Spinal cord (tissue), 10 donors: Measurements from ENCODE around the gene HM13. TPM values are rescaled to one million over a fixed set of nuclear protein-coding genes. Genes with fewer than 3 reads are reported as not detected.

Experiments
- DNase-seq, 6 donors: peaks; one replicate each; pipeline versions ENCODE4 v3.0.0 to v3.0.0-alpha.2; 2013 to 2015; ENCODE audit warnings: low spot score in 6 of 6, low read depth in 4 of 6
- H3K27ac ChIP-seq: one replicate; pipeline ENCODE4 v1.5.1; 2013; ENCODE audit warnings: low read depth, low read length, control low read depth
- H3K27me3 ChIP-seq: one replicate; pipeline ENCODE4 v1.6.1; 2013; ENCODE audit warnings: low read length; ENCODE audit not compliant: control insufficient read depth, insufficient read depth
- H3K36me3 ChIP-seq: one replicate; pipeline ENCODE4 v1.6.1; 2013; ENCODE audit warnings: low read length; ENCODE audit not compliant: control insufficient read depth, insufficient read depth
- H3K4me1 ChIP-seq: one replicate; pipeline ENCODE4 v1.6.1; 2013; ENCODE audit warnings: low read length; ENCODE audit not compliant: control insufficient read depth, insufficient read depth
- H3K4me3 ChIP-seq: one replicate; pipeline ENCODE4 v1.5.1; 2013; ENCODE audit warnings: low read depth, low read length, control low read depth
- H3K9me3 ChIP-seq: one replicate; pipeline ENCODE4 v1.6.1; 2013; ENCODE audit warnings: low read length; ENCODE audit not compliant: control insufficient read depth, insufficient read depth
- WGBS: methylation state at CpG from one replicate; pipeline ENCODE4 v1.1.5; 2013; ENCODE audit warnings: missing lambda C conversion rate; ENCODE audit not compliant: insufficient coverage; 5-methylcytosine and 5-hydroxymethylcytosine counted together
- polyA plus RNA-seq, 2 donors: library from polyadenylated mRNA; unstranded; fragments of 120-200 nt; gene quantifications; one replicate each; pipeline ENCODE4 v1.2.1, GENCODE V29; 2013; ENCODE audit not compliant: insufficient read length in 2 of 2
- total RNA-seq, 2 donors: library from RNA; depleted of rRNA in 1 of 2; stranded (reverse); fragments of 120-200 nt in 1 of 2; fragments of >200 nt in 1 of 2; gene quantifications; one replicate each; pipeline versions ENCODE4 v1.2.3 to v1.2.4, GENCODE V29; 2013 to 2014
- donor health status: healthy.

Gene HM13
- total and polyA plus RNA-seq, 4 donors, result 40.5 to 137 (median 85.0) TPM

DNA sequence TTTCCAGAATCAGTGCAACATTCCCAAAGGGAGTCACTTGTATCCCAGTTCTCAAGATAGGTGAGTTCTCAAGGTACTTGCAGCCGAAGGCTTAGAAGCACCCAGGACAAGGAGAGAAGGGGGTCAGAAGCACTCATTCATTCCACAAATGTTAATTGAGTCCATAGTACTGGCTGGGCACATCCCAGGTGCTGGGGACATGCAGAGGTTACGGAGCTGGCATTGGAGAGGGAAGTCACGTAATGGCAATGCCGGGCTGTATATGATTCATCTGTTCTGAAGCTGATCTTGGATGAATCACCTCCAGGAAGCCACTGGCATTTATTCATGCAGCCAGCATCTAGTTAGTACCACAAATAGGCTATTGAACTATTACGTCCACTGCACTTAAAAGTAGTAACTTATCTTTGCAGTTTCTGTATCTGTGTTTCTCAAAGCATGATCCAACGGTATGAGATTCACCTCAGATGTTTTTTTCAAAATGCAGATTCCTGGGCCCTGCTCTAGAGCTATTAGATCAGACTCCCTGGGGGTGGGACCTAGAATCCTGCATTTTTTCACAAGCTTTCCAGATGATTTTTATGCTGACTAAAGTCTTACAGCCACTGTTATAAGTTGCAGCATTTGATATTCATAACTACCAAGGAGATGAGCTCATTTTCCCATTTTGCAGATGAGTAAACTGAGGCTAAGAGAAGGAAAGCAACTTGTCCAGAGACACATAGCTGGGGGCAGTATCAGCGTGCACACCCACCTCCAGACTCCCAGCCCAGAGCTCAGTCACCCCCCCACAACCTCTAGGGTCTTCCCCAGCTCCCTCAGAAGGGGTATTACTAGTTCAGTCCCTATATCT lies 46.7 kb downstream of the HM13 start:
- H3K4me1 ChIP-seq, result peaks cover 6% of the 10 kb centered on the region
- no peak for DNase-seq
- H3K9me3 ChIP-seq, result no peaks in the 10 kb centered on the region
- H3K36me3 ChIP-seq, result peaks cover 58% of the 10 kb centered on the region
- WGBS, result 90% methylated on average over 2 of the region's 7 CpGs
- no peak overlapping the region for H3K4me3 ChIP-seq
- no peak overlapping the region for H3K27ac ChIP-seq
- H3K27me3 ChIP-seq, result no peaks in the 10 kb centered on the region

DNA sequence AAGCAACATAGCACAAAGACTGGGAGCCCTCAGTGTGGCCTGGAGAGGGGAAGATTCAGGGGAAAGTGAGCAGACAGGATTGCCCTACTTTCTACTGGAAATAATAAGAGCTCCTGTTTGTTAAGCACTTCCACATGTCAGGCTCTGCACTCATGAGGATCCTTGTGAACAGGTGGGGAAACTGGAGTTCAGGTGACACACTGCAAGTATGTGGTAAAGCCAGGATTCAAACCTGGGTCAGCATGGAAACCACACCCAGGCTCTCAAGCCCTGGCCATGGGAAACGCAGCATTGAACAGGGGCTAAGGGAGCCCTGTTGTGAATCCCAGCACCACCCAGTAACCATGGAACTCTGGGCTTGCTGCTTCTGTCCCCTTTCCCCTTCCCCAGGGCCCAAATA lies 48.0 kb downstream of the HM13 start:
- no peak overlapping the region for H3K4me3 ChIP-seq
- 33% methylated on average over 1 of the region's 1 CpG for WGBS
- no peak for DNase-seq
- H3K27ac ChIP-seq, result no peak overlapping the region
- H3K36me3 ChIP-seq, result peaks cover 71% of the 10 kb centered on the region
- H3K27me3 ChIP-seq, result no peaks in the 10 kb centered on the region
- H3K9me3 ChIP-seq, result no peaks in the 10 kb centered on the region
- H3K4me1 ChIP-seq, result peaks cover 6% of the 10 kb centered on the region

DNA sequence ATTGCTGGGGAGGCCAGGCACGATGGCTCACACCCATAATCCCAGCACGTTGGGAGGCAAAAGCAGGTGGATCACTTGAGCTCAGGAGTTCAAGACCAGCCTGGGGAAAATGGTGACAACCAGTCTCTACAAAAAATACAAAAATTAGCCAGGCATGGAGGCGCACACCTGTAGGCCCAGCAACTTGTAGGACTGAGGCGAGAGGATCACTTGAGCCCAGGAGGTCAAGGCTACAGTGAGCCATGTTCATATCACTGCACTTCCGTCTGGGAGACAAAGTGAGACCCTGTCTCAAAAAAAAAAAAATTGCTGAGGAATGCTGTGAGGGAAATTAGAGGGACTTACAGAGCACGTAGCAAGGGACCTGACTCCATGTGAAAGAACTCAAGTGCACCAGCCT lies 50.0 kb downstream of the HM13 start:
- Histone ChIP-seq H3K36me3 (peaks cover 75% of the 10 kb centered on the region), H3K4me1 (peaks cover 14% of the 10 kb centered on the region), H3K4me3 (no peak overlapping the region), H3K27ac (no peak overlapping the region), H3K9me3 (no peaks in the 10 kb centered on the region), H3K27me3 (no peaks in the 10 kb centered on the region)
- WGBS, result 83% methylated on average over 6 of the region's 6 CpGs
- DNase-seq, result no peak

DNA sequence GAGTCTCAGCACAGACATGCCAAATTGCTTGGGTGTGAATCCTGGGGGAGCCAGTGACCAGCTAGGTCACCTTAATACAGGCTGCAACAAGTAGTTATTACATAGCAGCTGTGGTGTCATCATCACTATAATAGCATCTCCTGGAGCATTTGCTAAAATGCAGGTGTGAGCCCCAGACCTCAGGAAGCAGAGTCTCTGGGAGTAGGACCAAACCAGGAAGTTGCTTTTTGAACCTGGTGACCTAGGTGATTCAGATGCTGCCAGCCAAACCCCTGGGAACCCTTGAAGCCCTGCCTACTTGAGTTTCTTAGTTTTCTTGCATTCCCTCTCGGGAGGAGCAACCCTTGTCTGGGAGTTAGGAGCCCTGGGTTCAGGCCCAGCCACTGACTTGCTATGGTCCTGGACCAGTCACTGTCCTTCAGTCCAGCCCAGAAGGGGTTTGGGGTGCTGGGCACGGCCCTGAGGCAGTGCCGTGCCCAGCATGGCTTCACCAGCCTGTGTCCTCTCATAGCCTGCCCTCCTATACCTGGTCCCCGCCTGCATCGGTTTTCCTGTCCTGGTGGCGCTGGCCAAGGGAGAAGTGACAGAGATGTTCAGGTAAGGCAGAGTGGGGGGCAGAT lies 51.6 kb downstream of the HM13 start:
- no peak overlapping the region for H3K27ac ChIP-seq
- WGBS, result 100% methylated on average over 5 of the region's 6 CpGs
- no peaks in the 10 kb centered on the region for H3K9me3 ChIP-seq
- H3K4me1 ChIP-seq, result peaks cover 29% of the 10 kb centered on the region
- H3K27me3 ChIP-seq, result no peaks in the 10 kb centered on the region
- peaks cover 80% of the 10 kb centered on the region for H3K36me3 ChIP-seq
- no peak overlapping the region for H3K4me3 ChIP-seq
- DNase-seq, result no peak

DNA sequence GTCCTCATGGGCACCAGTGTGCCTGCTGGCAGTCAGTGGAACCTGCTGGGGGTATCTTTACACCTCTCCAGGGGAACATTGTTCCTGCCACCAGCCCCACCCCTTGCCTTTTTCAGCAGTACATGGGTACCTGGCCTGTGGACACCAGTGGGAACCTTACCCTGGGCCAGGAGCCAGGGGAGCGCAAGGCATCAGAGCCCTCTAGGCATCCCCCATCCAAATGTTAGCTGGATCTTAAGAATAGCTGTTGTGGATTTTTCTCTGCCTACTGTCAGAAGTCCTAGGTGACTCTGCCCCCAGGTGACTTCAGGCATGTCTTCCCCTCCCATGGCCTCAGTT lies 52.0 kb downstream of the HM13 start:
- no peak for DNase-seq
- H3K27ac ChIP-seq, result no peak overlapping the region
- peaks cover 34% of the 10 kb centered on the region for H3K4me1 ChIP-seq
- peaks cover 82% of the 10 kb centered on the region for H3K36me3 ChIP-seq
- H3K27me3 ChIP-seq, result no peaks in the 10 kb centered on the region
- no peak overlapping the region for H3K4me3 ChIP-seq
- no CpG with 5 or more reads among the region's 1 CpG for WGBS
- H3K9me3 ChIP-seq, result no peaks in the 10 kb centered on the region

DNA sequence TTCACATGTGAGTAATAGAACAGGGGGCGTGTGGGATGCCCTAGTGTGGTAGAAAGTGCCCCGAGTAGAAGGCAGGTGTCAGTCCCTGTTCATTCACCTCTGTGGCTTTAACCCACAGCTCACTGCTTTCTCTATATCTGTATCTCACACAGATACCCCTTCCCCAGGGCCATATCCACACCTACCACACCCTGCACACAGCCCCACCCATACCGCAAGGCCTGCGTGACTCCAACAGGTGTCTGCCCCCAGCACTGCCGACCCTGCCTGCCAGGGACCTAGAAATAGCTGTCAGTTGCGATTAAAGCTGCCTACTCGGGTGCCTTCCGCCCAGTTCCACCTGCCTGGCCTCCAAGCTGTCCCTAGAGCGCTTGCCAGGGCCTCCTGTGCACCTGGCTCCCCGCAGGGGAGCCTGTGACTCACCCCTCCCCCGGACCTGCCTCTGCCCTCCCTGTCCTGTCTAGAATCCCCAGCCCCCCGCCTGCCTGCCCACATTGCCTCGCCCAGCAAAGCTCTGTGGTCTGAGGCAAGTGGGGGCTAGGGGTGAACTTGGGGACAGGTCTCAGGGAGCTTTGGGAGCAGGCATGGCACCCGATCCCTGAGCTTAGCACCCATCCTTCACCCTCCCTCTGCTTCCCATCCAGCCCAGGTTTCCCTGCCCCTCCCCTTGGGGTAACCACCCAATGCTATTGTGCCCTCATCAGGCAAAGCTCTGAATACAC lies 52.6 kb downstream of the HM13 start:
- H3K27me3 ChIP-seq, result no peaks in the 10 kb centered on the region
- H3K4me3 ChIP-seq, result no peak overlapping the region
- no peak overlapping the region for H3K27ac ChIP-seq
- peaks cover 77% of the 10 kb centered on the region for H3K36me3 ChIP-seq
- no peak for DNase-seq
- H3K9me3 ChIP-seq, result no peaks in the 10 kb centered on the region
- WGBS, result 86% methylated on average over 8 of the region's 14 CpGs
- peaks cover 34% of the 10 kb centered on the region for H3K4me1 ChIP-seq

DNA sequence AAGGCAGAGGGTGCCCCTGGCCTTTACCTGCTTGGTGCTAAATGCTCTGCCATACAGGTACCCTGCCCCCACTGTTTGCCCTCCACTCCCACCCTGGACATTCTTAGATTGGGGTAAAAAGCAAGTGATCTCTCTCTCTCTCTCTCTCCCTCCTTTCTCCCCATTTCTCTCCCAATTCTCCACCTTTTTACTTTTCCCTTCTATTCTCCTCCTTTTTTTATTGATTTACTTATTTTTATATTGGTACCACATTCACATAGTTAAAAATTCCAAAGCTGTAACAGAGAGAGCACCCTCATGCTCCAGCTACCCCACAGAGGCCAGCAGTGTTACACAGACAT lies 53.1 kb downstream of the HM13 start:
- Histone ChIP-seq H3K27ac (no peak overlapping the region), H3K4me3 (no peak overlapping the region), H3K27me3 (no peaks in the 10 kb centered on the region), H3K36me3 (peaks cover 71% of the 10 kb centered on the region), H3K4me1 (peaks cover 37% of the 10 kb centered on the region), H3K9me3 (no peaks in the 10 kb centered on the region)
- DNase-seq, result no peak

DNA sequence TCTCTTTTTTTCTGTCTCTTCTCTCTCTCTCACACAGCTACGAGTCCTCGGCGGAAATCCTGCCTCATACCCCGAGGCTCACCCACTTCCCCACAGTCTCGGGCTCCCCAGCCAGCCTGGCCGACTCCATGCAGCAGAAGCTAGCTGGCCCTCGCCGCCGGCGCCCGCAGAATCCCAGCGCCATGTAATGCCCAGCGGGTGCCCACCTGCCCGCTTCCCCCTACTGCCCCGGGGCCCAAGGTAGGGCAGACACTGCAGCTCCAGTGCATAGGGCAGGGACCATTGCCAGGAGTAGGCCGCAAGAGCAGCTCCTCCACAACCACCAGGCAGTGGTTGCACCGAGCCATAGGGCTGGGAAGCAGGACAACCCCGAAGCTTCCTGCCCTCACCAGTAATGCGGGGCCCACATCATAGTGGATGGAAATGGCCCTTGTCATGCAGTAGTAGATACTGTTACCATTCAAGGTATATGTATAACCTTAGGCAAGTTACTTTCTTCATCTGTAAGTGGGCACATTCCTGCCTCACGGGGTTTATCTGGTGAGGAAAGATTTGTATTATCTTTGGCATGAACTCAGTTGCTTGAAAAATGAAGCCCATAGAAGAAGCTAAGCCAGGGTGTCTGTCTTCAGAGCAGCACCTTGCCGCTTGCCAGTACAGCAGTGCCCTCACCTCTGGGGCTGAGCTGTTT lies 53.9 kb downstream of the HM13 start:
- H3K4me1 ChIP-seq, result peaks cover 38% of the 10 kb centered on the region
- H3K27ac ChIP-seq, result no peak overlapping the region
- peaks cover 65% of the 10 kb centered on the region for H3K36me3 ChIP-seq

DNA sequence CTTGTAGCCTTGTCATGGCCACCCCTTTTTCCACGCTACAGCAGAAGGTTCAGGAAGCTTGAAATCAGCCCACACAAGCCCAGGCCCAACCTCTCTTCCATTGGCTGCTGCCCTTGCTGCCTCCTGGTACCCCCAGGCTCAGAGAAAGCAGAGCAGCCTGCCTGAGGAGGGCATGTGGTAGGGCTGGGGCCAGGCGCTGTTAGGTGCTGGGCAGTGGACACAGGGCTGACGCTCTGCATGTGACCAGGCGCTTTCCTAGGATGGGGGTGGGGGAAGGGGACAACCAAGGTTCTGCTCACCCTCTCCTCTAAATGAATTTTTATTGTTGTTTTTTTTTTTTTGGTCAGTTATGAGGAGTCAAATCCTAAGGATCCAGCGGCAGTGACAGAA lies 54.5 kb downstream of the HM13 start:
- H3K27me3 ChIP-seq, result no peaks in the 10 kb centered on the region
- peaks cover 60% of the 10 kb centered on the region for H3K36me3 ChIP-seq
- H3K4me3 ChIP-seq, result no peak overlapping the region
- DNase-seq, result no peak
- H3K9me3 ChIP-seq, result no peaks in the 10 kb centered on the region
- H3K27ac ChIP-seq, result no peak overlapping the region
- peaks cover 43% of the 10 kb centered on the region for H3K4me1 ChIP-seq
- 87% methylated on average over 4 of the region's 5 CpGs for WGBS

More for the DNA sequence above, 53.9 kb downstream of the HM13 start:
- no peak for DNase-seq
- WGBS, result 89% methylated on average over 20 of the region's 21 CpGs
- Histone ChIP-seq H3K27me3 (no peaks in the 10 kb centered on the region), H3K4me3 (no peak overlapping the region), H3K9me3 (no peaks in the 10 kb centered on the region)
